G401.6 (cell line): Measurements from ENCODE around the gene DLG1.

Experiments
- FAIRE-seq: peaks from 2 replicates; lab custom pipeline; 2012; peaks lifted over from hg19 to GRCh38; lab: Jason Lieb, UNC

The DLG1 gene

DNA sequence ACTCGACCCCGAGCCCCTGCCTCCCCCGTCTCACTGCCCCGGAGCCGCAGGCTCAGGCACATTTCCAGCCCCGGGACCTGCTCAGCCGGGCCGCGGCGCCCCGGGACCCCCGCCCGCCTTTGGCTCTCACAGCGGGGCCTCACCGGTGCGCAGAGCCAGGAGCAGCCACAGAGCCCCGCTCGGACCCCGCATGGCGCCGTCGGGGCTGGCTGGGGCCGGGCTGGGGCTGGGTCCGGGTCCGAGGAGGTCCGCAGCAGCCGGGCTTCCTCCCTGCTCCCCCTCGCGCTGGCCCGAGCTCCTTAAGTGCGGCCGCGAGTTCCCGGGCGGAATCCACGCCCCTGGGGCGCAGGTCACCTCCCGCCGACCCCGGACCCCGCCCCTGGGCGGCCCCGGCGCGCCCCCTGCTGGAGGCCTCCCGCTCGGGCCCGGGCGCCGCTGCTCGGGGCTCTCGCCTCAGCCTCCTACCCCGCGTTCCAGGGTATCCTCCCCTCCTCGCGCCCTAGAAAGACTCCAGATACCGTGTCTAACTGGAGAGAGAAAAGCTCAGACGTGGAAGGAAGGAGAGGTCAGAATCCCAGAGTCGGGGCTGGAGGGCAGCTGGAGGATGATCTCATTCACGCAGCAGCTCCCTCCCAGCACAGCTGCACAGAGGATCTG, 268.8 kb downstream of the DLG1 start, which contains the start of gene MELTF:
Gene MELTF, minus strand, starts transcription at position 307 of the 657 bp plus-strand sequence. Its CDS starts 115 bp downstream, at position 192.
- no peak for FAIRE-seq

DNA sequence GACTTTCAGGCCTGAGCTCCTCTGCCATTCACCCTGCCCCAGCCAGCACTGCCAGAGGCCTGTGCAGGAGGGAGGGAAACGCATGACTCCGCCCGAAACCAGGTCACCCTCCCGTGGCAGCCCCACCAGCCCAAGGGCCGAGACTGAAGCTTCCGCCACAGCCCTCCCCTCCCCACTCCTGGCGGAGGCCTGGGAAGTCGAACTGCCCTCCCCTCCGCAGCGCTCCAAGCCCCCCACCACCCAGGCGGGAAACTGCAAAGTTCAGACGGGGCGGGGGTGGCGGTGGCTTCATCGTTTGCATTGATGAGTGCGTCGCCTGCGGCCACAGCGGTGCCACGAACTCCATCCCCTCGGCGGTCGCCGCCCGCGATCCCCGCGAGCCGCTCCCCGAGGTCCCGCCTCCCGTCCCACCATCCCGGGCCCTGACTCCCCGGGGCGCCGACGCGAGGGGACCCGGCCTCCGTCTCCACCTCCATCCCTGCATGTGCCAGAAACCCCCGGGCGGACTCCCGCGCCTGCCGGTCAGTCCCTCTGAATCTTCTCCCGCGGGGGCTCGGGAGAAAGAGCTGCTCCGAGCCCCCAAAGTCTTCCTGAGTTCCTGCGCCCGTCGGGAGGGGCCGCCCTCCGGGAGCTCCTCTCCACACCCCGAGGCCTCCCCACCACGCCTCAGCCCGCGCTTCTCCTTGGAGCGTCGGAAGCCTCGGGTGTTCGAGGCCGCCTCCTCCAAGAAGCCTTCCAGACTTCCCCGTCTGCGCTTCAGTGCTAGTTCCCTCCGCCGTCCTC, 269.5 kb downstream of the DLG1 start:
- no peak for FAIRE-seq

DNA sequence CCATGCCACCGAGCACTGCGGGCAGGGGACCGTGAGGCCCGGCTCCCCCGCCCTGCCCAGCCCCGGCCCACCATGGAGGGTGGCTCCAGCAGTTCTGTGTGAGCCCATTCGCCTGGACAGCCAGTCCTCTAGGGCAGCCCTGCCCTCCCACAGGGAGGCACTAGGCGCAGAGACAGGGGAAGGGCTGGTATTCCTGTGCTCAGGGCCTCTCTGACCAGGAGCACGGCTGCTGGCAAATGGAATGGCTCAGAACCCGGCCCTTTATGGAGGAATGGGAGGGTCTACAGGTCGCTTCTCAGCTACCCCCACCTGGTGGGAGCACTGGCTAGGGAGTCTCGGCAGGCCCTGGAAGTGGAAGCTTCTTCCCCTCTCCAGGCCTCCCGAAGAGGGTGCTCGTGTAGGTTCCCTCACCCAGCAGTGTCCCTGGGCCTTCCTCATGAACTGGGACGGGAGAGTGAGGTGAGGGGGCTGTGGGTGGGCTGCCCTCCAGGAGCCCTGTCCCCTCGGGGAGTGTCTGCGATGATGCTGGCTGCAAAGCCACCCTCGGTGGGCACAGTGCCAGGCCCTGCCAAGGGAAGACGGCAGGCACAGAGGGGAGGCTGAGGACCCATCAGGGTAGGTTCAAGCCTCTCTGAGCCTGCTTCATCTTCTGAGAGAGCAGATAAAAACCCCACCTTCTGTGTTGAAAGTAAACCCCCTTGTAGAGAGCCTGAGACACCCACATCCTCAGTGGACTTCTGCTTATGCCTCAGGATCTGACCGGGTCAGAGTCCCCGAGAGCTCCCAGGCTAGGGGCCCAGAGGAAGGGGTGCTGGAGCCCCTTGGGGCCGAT, 270.3 kb downstream of the DLG1 start:
- FAIRE-seq, result no peak

DNA sequence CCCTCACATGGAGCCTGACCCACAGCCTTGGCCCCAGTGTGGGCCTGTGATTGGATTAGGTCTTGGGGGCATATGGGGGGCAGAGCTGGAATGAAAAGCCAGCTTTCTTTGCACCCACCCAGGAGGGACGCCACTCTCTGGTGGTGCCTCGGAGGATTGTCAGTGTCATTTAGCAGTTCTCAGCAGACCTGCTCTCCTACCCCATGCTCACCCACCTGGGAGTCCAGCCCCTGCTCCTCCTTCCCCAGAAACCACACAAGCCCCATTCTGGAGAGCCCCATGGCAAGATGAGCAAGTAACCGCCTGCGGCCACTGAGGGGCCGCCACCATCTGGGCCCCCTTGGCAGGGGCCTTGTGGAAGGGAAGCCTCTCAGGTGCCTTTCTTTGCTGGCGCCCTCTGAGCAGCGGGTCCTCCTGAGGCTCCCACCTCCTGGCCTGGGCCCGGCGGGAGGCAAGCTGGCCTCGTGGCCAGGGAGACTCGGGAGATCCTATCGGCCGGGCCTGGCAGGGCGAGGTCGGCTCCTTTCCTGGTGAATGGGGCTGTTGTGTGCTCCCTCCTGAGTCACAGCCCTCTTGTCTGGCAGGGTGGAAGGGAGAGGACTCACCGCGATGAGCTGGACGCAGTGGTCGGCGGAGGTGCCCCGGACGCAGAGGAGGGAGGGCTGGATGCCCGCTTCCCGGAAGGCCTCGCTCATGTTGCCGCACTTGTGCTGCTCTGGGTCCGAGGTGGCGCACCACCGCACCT, 271.1 kb downstream of the DLG1 start:
- FAIRE-seq, result no peak

DNA sequence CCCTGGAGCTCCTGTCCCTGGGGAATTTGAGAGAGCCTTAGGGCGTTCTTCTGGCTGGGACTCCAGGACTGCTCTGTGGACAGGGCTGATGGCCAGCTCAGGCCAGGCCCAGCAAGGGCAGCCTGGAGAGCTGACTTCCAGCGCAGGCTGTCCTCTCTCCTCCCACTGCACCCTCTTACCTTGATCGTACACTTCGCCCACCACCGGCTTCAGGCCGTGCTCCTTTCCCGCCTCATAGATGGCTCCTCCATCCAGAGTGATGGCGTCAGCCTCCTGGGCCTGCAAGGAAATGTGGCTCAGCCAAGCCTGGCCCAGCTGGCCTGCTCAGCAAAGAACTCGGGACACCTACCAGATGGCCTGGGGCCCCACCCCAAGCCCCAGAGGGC, 271.9 kb downstream of the DLG1 start:
- no peak for FAIRE-seq

GRCh38 chr3:197025736-197026480, 272.5 kb downstream of the DLG1 start:
- no peak for FAIRE-seq

DNA sequence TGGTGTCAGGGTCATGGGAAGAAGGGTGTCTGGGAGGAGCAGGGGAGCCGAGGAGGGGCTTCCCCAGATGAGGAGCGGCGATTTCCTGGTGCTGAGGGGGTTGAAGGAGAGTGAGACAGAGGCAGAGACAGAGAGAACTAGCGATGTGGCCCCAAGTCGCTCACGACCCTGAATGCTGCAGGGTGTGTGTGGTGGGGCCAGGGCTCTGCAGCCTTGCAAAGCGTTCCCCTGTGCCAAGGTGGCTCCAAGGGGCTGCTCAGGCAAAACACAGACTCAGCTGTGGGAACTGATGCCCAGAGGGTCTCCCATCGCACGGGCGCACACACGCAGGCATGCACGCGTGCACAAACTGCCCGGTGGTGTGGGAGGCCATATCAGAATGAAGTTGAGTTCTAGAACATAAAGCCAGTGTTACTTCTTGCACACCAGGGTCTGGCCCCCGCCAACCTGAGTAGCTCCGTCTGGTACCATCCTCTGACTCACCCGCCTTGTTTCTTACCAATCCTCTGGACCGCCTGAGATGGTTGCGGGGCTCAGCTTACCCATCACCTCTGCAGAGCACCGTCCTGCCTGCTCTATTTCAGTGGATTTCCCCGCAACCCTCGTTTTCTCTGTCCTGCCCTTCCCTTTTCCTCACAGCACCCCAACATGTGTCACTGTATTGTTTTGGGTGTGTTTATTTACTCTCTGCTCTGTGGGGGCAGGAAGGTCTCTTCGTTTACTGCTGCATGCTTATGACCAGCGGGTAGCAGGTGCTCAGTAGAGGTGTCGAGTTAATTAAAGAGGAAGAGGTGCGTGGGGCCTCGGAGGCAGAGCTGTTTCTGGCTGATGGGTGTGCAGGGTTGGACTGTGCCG, 273.3 kb downstream of the DLG1 start:
- FAIRE-seq, result no peak

- FAIRE-seq, result no peak
These were observed 274.3 kb downstream of the DLG1 start for GRCh38 chr3:197023998-197024651.

GRCh38 chr3:197023241-197023997, 275.0 kb downstream of the DLG1 start:
- FAIRE-seq, result no peak

GRCh38 chr3:197022405-197023231, 275.8 kb downstream of the DLG1 start:
- FAIRE-seq, result no peak

- FAIRE-seq, result no peak
These were observed 276.5 kb downstream of the DLG1 start for GRCh38 chr3:197021729-197022404.

GRCh38 chr3:197021231-197021630, 277.2 kb downstream of the DLG1 start:
- no peak for FAIRE-seq

DNA sequence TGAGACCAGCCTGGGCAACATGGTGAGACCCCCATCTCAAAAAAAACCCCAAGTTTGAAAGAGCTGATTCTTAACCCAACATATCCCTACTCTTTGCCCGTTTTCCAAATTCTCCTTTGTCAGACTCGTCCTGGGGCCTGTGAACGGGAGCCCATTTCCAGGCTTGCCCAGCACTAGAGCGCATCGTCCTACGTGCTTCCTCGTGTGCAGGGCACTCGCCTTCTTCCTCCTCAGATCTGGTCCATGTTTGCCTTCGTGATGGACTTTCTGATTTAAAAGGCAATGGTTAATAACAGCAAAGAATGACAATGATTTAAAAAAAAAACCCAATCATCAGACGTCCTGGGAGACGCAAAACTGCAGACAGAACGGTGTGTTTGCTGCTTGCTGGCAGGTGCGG, 278.9 kb downstream of the DLG1 start:
- FAIRE-seq, result no peak

DNA sequence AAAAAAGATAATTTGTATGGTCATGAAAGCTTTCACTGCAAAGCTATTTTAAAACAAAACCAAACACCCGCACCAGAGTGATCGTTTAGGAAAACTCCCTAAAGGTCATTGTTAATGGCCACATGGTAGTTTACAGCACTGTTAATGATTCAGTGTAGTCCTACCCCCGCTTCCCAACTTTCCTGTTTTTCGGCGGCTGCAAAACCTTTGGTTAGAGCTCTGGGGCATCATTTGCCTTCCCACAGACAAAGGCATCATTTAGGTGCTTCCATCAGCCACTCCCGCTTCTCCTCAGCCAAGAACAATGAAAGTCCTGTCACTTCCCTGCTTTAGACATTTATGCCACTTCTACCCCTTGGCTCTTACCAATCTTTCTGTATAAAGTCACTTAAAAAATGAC, 279.4 kb downstream of the DLG1 start:
- no peak for FAIRE-seq

DNA sequence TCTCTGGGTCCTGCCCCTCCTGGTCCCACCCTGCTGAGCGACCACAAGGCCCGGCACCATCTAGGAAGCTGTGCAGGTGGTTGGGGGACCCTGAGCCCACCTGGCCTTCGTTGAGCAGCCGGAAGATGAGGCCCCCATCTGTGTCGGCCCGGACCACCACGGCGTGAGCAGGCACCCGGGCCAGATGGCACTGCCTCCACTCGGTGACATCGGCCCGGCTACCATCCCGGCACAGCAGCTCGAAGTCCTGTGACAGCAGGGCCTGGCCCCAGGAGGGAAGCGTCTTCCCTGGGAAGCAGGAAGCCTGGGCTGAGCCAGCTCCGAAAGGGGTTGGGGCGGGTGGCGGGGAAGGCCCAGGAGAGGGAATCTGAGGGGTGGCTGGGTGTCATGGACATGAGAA, 281.4 kb downstream of the DLG1 start:
- FAIRE-seq, result no peak

DNA sequence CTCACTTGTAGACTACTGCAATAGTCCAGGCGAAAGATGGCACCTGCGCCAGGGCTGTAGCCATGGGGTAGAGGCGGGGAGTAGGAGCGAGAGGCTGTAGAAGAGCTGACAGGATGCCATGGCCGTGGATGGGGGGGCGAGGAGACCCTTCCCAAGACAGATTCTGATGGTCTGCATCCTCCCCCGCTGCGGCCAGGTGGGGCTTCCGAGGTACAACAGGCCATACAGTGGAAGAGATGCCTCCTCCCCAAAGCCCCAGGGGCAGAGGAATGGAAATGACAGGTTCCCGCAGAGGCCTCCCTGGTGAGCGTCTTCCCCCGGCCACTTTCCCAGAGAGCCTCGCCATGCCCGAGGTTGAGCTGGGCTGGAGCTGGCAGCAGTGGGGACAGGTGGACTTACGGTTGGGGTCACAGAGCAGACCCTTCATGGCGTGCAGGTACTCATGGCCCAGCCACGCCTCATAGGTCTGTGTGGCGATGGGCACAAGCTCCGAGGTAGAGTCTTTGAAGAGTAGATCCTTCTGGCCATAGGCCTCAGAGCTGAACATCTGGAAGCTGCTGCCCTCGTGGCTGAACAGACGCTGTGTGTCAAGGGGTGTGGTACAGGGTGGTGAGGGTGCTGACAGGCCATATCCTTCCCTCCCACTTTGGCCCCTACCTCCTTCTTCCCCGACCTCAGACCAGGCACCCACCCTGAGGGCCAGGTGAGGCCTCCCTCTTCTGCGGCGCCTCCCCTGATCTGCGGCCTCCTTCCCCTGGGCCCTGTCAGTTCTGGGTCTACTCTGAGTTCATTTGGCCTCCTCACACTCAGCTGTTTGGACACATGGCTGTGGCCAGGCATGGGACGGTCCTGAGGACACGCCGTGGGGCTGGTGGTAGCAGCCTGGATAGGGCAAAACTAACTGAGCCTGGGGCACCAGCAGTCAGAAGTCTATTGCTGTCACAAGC, 282.3 kb downstream of the DLG1 start:
- FAIRE-seq, result no peak
